Tongue (tissue), 2 donors: Measurements from ENCODE around the gene TTC9C. TPM values are rescaled to one million over a fixed set of nuclear protein-coding genes. Genes with fewer than 3 reads are reported as not detected.
A peak's percentile ranks its signal among the peaks of the same experiment; 100 is the strongest.
"Not testable (repeated sequence)": the region's sequence is repeated elsewhere in the genome, so short reads cannot be mapped to it uniquely, and the experiment has no call there.

Source experiments
- DNase-seq: peaks from one replicate; pipeline ENCODE4 v3.0.0-alpha.2; 2015
- total RNA-seq: library from RNA; depleted of rRNA; stranded (reverse); fragments of >200 nt; gene quantifications from one replicate; pipeline ENCODE4 v1.2.3, GENCODE V29; 2014

TTC9C gene
- total RNA-seq, 1 donor from 2014 or later: 18.9 TPM

DNA sequence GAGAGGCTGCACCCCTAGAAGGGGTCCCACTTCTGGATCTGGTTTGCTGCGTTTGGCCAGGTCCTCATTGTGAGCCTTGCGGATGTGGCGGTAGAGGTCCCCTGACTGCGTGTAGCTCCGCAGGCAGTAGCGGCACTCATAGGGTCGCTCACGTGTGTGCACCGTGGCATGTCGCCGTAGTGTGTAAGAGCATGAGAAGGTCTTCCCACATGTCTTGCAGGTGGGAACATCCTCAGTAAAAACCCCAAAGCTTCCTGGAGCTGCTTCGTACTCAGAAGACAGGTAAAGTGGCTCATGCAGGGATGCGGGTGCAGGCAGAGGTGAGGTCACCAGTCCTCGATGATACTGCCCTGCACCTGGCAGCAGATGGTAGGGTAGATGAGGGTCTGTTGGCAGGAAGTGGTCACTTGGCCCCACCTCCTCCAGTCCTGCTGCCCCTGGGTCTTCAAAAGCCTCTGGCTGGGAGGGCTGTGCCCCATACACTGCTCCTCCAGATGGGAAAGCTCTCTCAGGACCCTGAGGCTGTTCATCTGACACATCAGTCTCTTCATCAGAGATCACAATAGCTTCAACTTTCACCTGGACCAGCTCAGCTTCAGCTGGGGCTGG is 24.0 kb downstream of the TTC9C start:
- no peak for DNase-seq

GRCh38 chr11:62752994-62753735 is 24.9 kb downstream of the TTC9C start:
- DNase-seq: no peak

DNA sequence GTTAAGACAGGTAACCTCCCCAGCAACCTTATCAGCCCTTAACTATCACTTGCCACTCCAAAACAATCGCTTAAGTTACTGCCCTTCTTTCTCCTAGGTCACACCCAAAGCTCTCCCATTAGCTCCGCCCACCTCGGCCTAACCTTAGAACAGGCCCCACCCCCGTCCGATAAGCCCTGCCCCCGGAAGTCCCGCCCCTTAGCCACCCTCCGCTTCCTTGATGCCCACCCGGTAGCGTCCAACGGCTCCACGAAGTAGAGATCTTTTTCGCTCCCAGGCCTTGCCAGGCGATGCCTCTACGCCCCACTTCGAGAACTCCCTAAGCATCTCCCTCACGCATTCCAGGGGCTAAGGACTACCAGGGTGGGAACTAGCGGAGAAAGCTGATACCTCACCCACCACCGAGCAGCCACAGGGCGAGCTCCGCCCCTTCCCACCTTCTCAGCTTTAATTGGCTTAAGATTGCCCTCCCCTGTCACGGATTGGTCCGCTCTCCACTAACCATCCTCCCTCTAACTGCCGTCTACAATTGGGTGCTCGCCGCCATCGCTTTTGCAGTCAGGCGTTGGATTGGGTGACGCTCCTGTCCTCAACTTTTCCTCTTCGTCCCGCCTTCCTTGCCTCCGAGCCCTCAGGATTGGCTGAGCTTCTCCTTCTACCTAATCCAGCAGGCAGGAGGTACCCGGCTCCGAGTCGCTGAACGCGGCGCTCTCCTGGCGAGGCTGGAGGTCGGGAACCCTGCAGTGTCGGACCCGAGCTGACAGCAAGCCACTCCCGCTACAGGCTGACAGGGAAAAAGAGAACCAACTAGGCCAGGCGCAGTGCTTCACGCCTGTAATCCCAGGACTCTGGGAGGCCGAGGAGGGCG is 25.7 kb downstream of the TTC9C start, which contains the start of gene ZBTB3:
TSS of gene ZBTB3 (minus strand) at position 425 of the 868 bp plus-strand sequence. CDS start 496 bp downstream, outside the sequence.
- peak; percentile 99 for DNase-seq

DNA sequence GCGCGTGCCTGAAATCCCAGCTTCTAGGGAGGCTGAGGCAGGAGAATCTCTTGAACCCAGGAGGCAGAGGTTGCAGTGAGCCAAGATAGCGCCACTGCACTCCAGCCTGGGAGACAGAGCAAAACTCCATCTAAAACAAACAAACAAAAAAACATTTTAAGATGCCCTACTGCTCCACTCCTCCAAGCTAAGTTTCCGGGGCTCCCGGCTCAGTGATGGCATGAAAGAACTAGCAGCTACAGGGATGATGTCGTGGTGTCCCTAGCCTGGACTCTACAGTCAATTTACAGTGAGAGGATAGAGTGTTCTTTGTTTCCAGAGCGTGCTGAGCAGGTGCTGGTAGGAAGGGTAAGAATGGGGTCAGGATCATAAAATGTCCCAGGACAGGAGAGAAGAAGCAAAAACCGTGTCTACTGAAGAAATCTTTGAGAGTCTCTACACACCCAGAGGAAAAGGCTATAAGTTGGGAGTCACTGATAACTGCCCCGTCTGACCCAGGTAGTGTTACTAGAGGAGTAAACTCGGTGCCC is 26.9 kb downstream of the TTC9C start:
- no peak for DNase-seq

DNA sequence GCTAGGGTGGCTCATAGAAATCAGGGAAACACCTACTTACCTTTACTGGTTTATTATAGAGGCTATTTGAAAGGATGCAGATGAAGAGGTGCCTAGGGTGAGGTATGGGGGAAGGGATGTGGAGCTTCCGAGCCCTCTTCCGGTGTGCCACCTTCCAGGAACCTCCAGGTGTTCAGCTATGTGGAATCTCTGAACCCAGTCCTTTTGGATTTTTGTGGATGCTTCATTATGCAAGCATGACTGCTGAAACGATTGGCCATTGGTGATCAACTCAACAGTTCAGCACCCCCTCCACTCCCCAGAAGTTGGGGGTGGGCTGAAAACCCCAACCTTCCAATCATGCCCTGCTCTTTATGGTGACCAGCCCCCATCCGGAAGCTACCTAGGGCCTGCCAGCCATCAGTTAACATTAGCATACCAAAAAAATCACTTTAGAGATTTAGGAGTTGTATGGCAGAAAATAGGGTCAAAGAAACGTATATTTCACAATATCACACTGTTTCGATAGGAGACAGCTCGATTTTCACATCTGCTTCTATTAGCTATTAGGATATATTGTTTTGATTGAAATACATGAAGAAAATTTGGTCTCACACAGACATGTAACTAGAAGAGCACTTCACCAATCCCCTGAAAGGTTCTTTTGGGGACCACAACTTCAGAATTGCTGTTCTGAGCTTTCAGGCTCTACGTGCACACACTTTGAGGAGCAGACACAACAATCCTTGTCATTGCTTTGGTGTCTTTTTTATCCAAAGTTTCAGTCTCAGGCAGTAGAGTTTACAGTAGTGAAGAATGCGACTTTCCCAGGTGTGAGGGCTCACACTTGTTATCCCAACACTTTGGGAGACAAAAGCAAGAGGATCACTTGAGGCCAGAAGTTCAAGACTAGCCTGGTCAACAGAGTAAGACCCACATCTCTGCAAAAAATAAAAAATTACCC is 29.8 kb downstream of the TTC9C start:
- DNase-seq: no peak

- not testable (repeated sequence) for DNase-seq
Measured at GRCh38 chr11:62760867-62761227, 32.6 kb downstream of the TTC9C start.

GRCh38 chr11:62770778-62771143 is 42.5 kb downstream of the TTC9C start:
- no peak for DNase-seq

DNA sequence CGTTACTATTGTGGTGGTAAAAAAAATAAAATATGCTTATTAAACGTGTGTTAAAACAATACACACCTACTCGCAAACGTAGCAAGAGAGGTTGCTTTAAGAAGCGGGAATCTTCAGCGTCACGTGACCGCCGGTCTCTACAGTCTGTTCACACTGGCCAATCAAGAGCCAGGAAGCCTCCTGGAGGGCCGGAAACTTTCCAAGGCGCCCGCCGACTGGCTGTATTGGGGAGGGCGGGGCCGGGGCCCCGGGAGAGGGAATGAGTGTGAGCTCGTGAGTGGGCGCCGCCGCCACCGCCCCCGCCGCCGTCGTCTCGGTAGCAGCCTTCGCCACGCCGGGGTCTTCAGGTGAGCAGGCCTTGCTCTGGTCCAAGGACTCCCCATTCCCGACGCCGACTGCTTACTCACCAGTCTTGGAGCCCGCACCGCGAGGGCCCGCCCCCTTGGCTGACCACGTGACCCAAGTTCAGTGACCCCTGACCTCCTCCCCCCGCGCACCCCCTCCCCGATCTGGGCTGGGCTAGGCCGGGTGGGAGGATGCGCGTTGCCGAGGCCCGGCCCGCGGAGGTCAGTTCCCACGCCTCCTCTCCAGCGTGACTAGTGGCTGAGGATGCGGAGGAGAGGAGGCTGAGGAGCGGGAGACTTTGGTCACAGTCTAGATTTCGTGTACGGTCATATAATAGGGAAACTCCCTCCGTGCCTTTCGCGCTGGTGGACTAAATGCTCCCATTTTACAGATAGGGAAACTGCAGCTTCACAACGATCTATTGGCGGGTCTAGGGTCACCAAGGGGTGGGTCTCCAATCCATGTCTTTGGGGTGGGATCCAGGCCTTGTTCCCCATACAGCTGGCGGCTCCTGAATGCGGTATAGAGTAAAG is 43.1 kb downstream of the TTC9C start, which contains the start of gene TAF6L:
TSS of gene TAF6L (plus strand) at position 253 of the 878 bp plus-strand sequence. CDS start 4,388 bp downstream, outside the sequence.
- peak; percentile 99 for DNase-seq

DNA sequence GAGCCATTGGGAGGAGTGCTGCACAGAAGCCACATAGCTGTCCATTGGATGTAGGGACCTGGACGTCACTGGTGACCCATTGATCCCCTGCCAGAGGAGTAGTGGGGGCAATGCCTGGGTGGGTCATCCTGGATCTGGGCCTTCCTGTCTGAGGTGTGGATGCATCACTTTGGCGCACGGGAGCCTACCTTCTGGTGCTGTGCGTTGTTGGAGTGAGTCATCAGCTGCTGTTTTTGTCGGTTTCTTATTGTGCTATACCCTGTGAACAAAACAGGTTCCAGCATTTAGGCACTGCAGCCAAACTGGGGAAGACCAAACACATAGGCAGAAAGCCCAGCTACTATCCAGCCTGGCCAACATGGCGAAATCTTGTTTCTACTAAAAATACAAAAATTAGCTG is 46.1 kb downstream of the TTC9C start:
- DNase-seq: no peak

DNA sequence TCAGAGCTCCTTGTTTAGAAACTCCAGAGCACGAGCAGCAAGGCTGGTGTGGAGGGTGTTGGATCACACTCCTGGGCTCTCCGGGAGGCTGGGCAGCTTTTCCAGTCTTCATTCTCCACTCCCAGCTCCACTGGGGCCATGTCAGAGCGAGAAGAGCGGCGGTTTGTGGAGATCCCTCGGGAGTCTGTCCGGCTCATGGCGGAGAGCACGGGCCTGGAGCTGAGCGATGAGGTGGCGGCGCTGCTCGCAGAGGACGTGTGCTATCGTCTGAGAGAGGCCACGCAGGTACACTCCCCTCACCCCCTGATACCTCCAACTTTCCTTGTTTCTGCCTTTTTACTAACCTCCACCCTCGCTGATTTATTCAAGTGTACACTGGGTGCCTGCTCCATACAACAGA is 47.4 kb downstream of the TTC9C start:
- no peak for DNase-seq

- no peak for DNase-seq
Measured at GRCh38 chr11:62777389-62777788, 49.1 kb downstream of the TTC9C start.

- no peak for DNase-seq
Measured at GRCh38 chr11:62778441-62778840, 50.2 kb downstream of the TTC9C start.

DNA sequence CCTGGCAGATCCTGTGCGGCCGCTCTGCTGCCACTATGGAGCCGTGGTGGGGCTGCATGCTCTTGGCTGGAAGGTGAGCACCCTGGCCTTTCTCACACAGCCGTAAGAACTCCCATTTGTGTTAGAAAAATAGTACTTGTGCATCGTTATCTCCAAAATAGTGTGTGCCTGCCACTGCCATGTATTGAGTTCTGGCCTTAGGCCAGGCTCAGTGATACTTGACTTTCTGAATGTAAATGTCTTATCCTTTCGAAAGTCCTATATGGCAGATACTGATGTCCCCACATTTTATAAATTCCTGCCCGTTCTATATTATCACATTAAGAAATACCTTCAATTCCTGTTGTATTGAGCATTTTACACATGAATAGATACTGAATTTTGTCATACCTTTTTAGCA is 54.5 kb downstream of the TTC9C start:
- no peak for DNase-seq

- peak; percentile 95 for DNase-seq
Measured at GRCh38 chr11:62786318-62787004, 58.2 kb downstream of the TTC9C start.

DNA sequence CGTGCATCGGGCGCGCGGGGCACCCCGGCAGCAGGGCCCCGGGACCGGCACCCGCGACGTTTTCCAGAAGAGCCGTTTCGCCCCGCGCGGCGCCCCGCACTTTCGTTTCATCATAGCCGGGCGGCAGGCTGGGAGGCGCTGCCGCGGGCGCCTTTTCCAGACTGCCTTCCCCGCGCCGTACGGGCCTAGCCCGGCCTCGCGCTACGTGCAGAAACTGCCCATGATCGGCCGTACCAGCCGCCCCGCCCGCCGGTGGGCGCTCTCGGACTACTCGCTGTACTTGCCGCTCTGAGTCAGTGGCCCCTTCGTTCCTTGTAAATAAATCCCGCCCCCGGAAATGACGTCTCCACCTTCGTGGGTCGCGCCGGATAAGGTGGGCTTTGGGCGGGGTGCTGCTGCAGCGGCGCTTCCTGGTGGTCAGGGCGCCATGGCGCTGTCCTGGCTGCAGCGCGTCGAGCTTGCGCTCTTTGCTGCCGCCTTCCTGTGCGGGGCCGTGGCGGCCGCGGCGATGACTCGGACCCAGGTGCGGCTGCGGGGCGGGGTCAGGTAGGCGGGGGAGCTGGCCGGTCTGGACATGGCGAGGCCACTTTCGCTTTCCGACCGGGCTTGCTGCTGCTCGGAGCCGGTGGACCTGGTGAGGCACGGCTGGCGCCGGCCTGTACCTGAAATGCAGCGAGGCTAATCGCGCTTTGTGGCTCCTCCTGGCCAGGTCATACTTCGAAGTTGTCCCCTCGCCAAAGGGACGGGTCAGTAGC is 58.9 kb downstream of the TTC9C start, which contains the start of gene TMEM179B:
TSS of gene TMEM179B (plus strand) at position 398 of the 755 bp plus-strand sequence. CDS start at position 428, 30 bp downstream.
- peak; percentile 99 for DNase-seq
